ENCODE data around the gene CAMTA1. TPM values are rescaled to one million over a fixed set of nuclear protein-coding genes. Genes with fewer than 3 reads are reported as not detected.

Gene CAMTA1
- total and polyA plus RNA-seq, 9 of the 15 experiments (the other 6 are each of a cell fraction or from before 2014, with no cell fraction given), result 43.9 to 161 (median 65.9) TPM

DNA sequence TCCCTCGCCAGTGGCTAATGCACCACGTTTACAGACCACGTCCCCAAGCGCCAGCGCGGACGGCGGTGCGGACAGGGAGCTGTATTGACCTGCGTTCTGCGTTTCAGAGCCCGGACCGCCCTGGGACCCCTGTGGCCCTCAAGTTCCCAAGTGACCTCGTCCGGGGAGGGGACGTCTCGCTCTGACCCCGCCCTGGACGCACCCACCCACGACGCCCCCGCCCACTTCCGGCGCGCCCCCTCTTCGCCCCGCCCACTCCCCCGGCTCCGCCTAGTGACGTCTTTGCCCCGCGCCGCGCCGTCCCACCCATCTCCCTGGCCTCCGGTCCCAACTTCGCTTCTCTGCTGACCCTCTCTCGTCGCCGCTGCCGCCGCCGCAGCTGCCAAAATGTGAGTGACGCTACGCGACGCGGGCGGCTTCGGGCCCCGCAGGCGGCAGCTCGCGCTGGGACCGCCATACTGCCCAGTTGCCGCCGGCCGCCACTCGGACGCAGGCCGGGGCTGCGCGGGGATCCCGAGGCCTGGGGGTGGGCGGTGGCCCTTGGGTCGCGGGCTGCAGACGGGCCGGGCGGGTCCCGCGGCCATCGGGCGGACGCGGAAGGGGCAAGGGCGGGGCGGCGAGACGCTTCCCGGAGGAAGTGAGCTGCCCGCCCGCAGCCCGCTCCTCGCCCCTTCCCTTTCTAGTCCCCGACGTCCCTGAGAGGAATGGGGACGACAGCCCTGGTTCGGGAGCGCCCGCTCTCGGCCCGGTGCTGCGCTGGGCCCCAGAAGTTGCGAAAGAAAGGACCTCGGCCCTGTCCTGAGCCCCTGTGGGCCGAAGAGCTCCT, 986.0 kb downstream of the CAMTA1 start, which contains the start of gene VAMP3 (continued):
- TF ChIP-seq ZNF212 (CRISPR knock-in tag; IDR thresholded peaks at IDR 0.05), result no peak
- TF ChIP-seq ZNF717 (CRISPR knock-in tag; IDR thresholded peaks at IDR 0.05), result no peak
- no peak for TF ChIP-seq BDP1 (IDR thresholded peaks at IDR 0.05; ENCODE audit: insufficient read depth, insufficient read length)
- peak; percentile 82 for TF ChIP-seq ELF1 (tag; IDR thresholded peaks at IDR 0.05)
- TF ChIP-seq, protein P1, sequence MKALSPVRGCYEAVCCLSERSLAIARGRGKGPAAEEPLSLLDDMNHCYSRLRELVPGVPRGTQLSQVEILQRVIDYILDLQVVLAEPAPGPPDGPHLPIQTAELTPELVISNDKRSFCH (CRISPR knock-in tag; IDR thresholded peaks at IDR 0.05), result no peak
- TF ChIP-seq, protein P1 (tag; IDR thresholded peaks at IDR 0.05), result no peak
- TF ChIP-seq, protein P2, sequence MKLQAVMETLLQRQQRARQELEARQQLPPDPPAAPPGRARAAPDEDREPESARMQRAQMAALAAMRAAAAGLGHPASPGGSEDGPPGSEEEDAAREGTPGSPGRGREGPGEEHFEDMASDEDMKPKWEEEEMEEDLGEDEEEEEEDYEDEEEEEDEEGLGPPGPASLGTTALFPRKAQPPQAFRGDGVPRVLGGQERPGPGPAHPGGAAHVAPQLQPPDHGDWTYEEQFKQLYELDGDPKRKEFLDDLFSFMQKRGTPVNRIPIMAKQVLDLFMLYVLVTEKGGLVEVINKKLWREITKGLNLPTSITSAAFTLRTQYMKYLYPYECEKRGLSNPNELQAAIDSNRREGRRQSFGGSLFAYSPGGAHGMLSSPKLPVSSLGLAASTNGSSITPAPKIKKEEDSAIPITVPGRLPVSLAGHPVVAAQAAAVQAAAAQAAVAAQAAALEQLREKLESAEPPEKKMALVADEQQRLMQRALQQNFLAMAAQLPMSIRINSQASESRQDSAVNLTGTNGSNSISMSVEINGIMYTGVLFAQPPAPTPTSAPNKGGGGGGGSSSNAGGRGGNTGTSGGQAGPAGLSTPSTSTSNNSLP (IDR thresholded peaks at IDR 0.05; ENCODE audit: borderline replicate concordance, low read depth, low read length), result no peak
- TF ChIP-seq PTRF (tag; IDR thresholded peaks at IDR 0.05), result no peak
- no peak for TF ChIP-seq NCOA4 (IDR thresholded peaks at IDR 0.05; ENCODE audit: partially characterized antibody)
- TF ChIP-seq, protein P3, sequence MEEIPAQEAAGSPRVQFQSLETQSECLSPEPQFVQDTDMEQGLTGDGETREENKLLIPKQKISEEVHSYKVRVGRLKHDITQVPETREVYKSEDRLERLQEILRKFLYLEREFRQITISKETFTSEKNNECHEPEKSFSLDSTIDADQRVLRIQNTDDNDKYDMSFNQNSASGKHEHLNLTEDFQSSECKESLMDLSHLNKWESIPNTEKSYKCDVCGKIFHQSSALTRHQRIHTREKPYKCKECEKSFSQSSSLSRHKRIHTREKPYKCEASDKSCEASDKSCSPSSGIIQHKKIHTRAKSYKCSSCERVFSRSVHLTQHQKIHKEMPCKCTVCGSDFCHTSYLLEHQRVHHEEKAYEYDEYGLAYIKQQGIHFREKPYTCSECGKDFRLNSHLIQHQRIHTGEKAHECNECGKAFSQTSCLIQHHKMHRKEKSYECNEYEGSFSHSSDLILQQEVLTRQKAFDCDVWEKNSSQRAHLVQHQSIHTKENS (CRISPR knock-in tag; IDR thresholded peaks at IDR 0.05), result no peak
- no peak for TF ChIP-seq SMARCA4 (IDR thresholded peaks at IDR 0.05)
- TF ChIP-seq, protein P4, sequence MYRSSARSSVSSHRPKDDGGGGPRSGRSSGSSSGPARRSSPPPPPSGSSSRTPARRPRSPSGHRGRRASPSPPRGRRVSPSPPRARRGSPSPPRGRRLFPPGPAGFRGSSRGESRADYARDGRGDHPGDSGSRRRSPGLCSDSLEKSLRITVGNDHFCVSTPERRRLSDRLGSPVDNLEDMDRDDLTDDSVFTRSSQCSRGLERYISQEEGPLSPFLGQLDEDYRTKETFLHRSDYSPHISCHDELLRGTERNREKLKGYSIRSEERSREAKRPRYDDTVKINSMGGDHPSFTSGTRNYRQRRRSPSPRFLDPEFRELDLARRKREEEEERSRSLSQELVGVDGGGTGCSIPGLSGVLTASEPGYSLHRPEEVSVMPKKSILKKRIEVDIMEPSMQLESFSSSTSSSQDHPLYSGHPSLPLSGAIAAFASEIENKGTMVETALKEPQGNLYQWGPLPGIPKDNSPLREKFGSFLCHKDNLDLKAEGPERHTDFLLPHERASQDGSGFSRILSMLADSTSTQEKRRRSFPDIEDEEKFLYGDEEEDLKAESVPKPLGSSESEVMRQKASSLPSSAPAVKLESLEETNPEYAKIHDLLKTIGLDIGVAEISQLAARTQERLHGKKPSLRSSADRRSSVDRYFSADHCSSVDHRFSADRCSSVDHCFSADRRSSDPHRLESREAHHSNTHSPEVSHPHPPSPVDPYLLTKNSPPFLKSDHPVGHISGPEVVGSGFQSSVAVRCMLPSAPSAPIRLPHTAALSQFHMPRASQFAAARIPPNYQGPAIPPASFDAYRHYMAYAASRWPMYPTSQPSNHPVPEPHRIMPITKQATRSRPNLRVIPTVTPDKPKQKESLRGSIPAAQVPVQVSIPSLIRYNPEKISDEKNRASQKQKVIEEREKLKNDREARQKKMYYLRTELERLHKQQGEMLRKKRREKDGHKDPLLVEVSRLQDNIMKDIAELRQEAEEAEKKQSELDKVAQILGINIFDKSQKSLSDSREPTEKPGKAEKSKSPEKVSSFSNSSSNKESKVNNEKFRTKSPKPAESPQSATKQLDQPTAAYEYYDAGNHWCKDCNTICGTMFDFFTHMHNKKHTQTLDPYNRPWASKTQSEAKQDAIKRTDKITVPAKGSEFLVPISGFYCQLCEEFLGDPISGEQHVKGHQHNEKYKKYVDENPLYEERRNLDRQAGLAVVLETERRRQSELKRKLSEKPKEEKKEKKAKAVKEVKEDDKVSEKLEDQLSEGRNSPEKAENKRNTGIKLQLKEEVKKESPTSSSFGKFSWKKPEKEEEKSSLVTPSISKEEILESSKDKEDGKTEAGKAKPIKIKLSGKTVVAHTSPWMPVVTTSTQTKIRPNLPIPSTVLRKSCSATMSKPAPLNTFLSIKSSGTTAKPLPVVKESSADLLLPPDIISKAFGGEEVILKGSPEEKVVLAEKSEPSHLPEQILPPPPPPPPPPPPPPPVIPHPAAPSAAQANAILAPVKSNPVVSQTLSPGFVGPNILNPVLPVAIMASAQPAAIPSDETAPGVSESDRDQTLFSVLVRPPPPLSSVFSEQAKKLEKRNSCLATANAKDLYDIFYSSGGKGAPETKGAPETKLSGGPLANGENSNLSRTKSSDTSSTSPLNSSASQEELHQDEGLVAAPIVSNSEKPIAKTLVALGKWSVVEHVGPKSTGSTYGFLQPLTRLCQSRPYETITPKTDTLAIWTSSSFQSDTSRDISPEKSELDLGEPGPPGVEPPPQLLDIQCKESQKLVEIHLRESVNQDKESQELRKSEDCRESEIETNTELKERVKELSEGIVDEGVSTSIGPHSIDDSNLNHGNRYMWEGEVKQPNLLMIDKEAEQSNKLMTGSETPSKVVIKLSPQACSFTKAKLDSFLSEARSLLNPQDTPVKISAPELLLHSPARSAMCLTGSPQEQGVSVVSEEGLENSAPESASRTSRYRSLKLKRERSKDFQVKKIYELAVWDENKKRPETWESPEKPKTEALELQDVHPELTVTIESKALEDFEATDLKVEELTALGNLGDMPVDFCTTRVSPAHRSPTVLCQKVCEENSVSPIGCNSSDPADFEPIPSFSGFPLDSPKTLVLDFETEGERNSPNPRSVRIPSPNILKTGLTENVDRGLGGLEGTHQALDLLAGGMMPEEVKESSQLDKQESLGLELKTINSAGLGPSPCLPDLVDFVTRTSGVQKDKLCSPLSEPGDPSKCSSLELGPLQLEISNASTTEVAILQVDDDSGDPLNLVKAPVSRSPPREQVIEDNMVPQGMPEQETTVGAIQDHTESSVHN (IDR thresholded peaks at IDR 0.05; ENCODE audit: borderline replicate concordance in 1 of 2, low read depth in 1 of 2), result no peak
- no peak for TF ChIP-seq PCBP2 (IDR thresholded peaks at IDR 0.05; ENCODE audit: low read depth, low read length, poor library complexity, severe bottlenecking)
- TF ChIP-seq PCBP1 (IDR thresholded peaks at IDR 0.05; ENCODE audit: low read depth, low read length, poor library complexity, severe bottlenecking), result peak; percentile 75
- TF ChIP-seq MIER1 (IDR thresholded peaks at IDR 0.05; ENCODE audit: low read depth), result no peak
- TF ChIP-seq SRF (CRISPR knock-in tag; IDR thresholded peaks at IDR 0.05), result peak in 1 of 2 experiments; percentile 69; a peak in 2 of 4 replicates
